KMS-11 (cell line): Measurements from ENCODE around the gene EGFL8.

Source experiments
- H2AFZ ChIP-seq: fragments of 200-600 bp; sonication (generic); 2 replicates; pipeline ENCODE4 v1.6.1; 2016; ENCODE audit warnings: antibody characterized with exemption, mixed run types, low read depth
- H3K27ac ChIP-seq: fragments of 200-600 bp; sonication (generic); 2 replicates; pipeline ENCODE4 v1.6.1; 2016; ENCODE audit warnings: mild to moderate bottlenecking, mixed run types
- H3K27me3 ChIP-seq: fragments of 200-600 bp; sonication (generic); 2 replicates; pipeline ENCODE4 v1.6.1; 2017; ENCODE audit warnings: mild to moderate bottlenecking, low read depth, mixed run types, moderate library complexity; ENCODE audit not compliant: insufficient read depth
- H3K36me3 ChIP-seq: fragments of 200-600 bp; sonication (generic); 2 replicates; pipeline ENCODE4 v1.6.1; 2017; ENCODE audit warnings: mild to moderate bottlenecking, mixed run types; ENCODE audit not compliant: insufficient read depth
- H3K4me1 ChIP-seq: fragments of 200-600 bp; sonication (generic); 2 replicates; pipeline ENCODE4 v1.6.1; 2016; ENCODE audit warnings: mild to moderate bottlenecking, low read depth, mixed run types; ENCODE audit not compliant: poor library complexity, severe bottlenecking
- H3K4me2 ChIP-seq: fragments of 200-600 bp; sonication (generic); 2 replicates; pipeline ENCODE4 v1.7.0; 2016; ENCODE audit warnings: mild to moderate bottlenecking, mixed run types
- H3K4me3 ChIP-seq: fragments of 200-600 bp; sonication (generic); IDR thresholded peaks from 2 replicates; pipeline ENCODE4 v1.6.1; 2017; ENCODE audit warnings: low read depth, low read length, mixed read lengths; ENCODE audit not compliant: insufficient read depth
- H3K79me2 ChIP-seq: fragments of 200-600 bp; sonication (generic); 2 replicates; pipeline ENCODE4 v1.6.1; 2016; ENCODE audit warnings: low read depth, mixed run types; ENCODE audit not compliant: insufficient read depth
- H3K9ac ChIP-seq: fragments of 200-600 bp; sonication (generic); 2 replicates; pipeline ENCODE4 v1.6.1; 2016; ENCODE audit warnings: mild to moderate bottlenecking, mixed run types
- H4K20me1 ChIP-seq: fragments of 200-600 bp; sonication (generic); 2 replicates; pipeline ENCODE4 v1.6.1; 2016; ENCODE audit warnings: mild to moderate bottlenecking, mixed run types; ENCODE audit not compliant: insufficient read depth
- CTCF ChIP-seq: fragments of 200-600 bp; sonication (generic); conservative IDR thresholded peaks from 2 replicates; pipeline ENCODE4 v1.6.1; 2017; ENCODE audit warnings: low read depth, mild to moderate bottlenecking, antibody characterized with exemption, low read length, moderate library complexity, mixed read lengths

The EGFL8 gene

GRCh38 chr6:32117461-32117860 is 46.9 kb upstream of the EGFL8 start:
- 0 out of 2 replicates have a peak, but pooled peaks cover 2% of the 10 kb centered on the region for H3K36me3 ChIP-seq
- H4K20me1 ChIP-seq: no peaks in the 10 kb centered on the region
- H3K9ac ChIP-seq: no peak overlapping the region
- H3K27ac ChIP-seq: no peak overlapping the region
- no peaks in the 10 kb centered on the region for H3K4me1 ChIP-seq
- H3K27me3 ChIP-seq: no peaks in the 10 kb centered on the region
- no peaks in the 10 kb centered on the region for H3K79me2 ChIP-seq
- H3K4me3 ChIP-seq: no peak overlapping the region
- H3K4me2 ChIP-seq: no peak overlapping the region
- TF ChIP-seq CTCF: no peak
- no peak overlapping the region for H2AFZ ChIP-seq

- Histone ChIP-seq H3K9ac (no peak overlapping the region), H3K36me3 (0 out of 2 replicates have a peak, but pooled peaks cover 2% of the 10 kb centered on the region), H3K79me2 (no peaks in the 10 kb centered on the region), H4K20me1 (no peaks in the 10 kb centered on the region), H3K27me3 (no peaks in the 10 kb centered on the region), H3K4me2 (no peak overlapping the region), H3K4me3 (no peak overlapping the region), H2AFZ (no peak overlapping the region), H3K27ac (no peak overlapping the region), H3K4me1 (no peaks in the 10 kb centered on the region)
- TF ChIP-seq CTCF: peak; percentile 78
These were observed 45.4 kb upstream of the EGFL8 start for GRCh38 chr6:32118782-32119628.

- H3K36me3 ChIP-seq: peaks cover 2% of the 10 kb centered on the region; the same call in 1 of the 2 replicates
- no peak overlapping the region for H2AFZ ChIP-seq
- H3K4me1 ChIP-seq: no peaks in the 10 kb centered on the region
- H3K27ac ChIP-seq: no peak overlapping the region
- H3K9ac ChIP-seq: no peak overlapping the region
- TF ChIP-seq CTCF: no peak
- H3K27me3 ChIP-seq: no peaks in the 10 kb centered on the region
- no peaks in the 10 kb centered on the region for H4K20me1 ChIP-seq
- H3K79me2 ChIP-seq: no peaks in the 10 kb centered on the region
- no peak overlapping the region for H3K4me3 ChIP-seq
- no peak overlapping the region for H3K4me2 ChIP-seq
These were observed 43.8 kb upstream of the EGFL8 start for GRCh38 chr6:32120573-32121059.

GRCh38 chr6:32123681-32124080 is 40.7 kb upstream of the EGFL8 start:
- H3K4me2 ChIP-seq: no peak overlapping the region
- no peak overlapping the region for H3K27ac ChIP-seq
- no peak overlapping the region for H2AFZ ChIP-seq
- H3K79me2 ChIP-seq: peaks cover 13% of the 10 kb centered on the region
- H3K36me3 ChIP-seq: no peaks in the 10 kb centered on the region; the same call in 1 of the 2 replicates
- H4K20me1 ChIP-seq: no peaks in the 10 kb centered on the region
- no peak overlapping the region for H3K9ac ChIP-seq
- H3K4me3 ChIP-seq: no peak overlapping the region
- H3K27me3 ChIP-seq: no peaks in the 10 kb centered on the region
- H3K4me1 ChIP-seq: peaks cover 14% of the 10 kb centered on the region
- TF ChIP-seq CTCF: no peak
